OCI-LY7 (cell line): ENCODE results near the gene VTI1A. TPM values are rescaled to one million over a fixed set of nuclear protein-coding genes. Genes with fewer than 3 reads are reported as not detected.

Source experiments
- BruUV-seq: library from RNA; stranded (reverse); fragments of 400-500 nt; replicated peaks from 2 replicates; lab custom pipeline; 2021; lab: Mats Ljungman, UMichigan
- CTCF ChIA-PET: fragments of 300-600 bp; sonication (Branson Sonifier 250); formaldehyde crosslinking; loops from one replicate; lab custom pipeline; 2022; ENCODE audit warnings: antibody characterized with exemption; ENCODE audit not compliant: unreplicated experiment; lab: Charles Lee
- POLR2A ChIA-PET: fragments of 300-600 bp; sonication (Branson Sonifier 250); formaldehyde crosslinking; loops from one replicate; lab custom pipeline; 2022; ENCODE audit warnings: antibody characterized with exemption; lab: Charles Lee
- DNase-seq: peaks from one replicate; pipeline ENCODE4 v3.0.0-alpha.2; 2015; ENCODE audit warnings: low spot score
- H2AFZ ChIP-seq: fragments of 200-600 bp; sonication (generic), shearing (Covaris generic); 2 replicates; pipeline ENCODE4 v1.6.1; 2014; ENCODE audit warnings: mild to moderate bottlenecking, antibody characterized with exemption, low read length, moderate library complexity
- H3K27ac ChIP-seq: fragments of 200-600 bp; sonication (generic); 2 replicates; pipeline ENCODE4 v1.5.1; 2014; ENCODE audit warnings: mixed run types, low read depth, mild to moderate bottlenecking, moderate library complexity, low read length, inconsistent platforms; ENCODE audit not compliant: poor library complexity, severe bottlenecking
- H3K36me3 ChIP-seq: fragments of 200-600 bp; sonication (generic); 2 replicates; pipeline ENCODE4 v1.6.1; 2014; ENCODE audit warnings: mild to moderate bottlenecking, antibody characterized with exemption, low read length, moderate library complexity, mixed read lengths; ENCODE audit not compliant: insufficient read depth
- H3K4me1 ChIP-seq: fragments of 200-600 bp; sonication (generic); 2 replicates; pipeline ENCODE4 v1.5.1; 2014; ENCODE audit warnings: mild to moderate bottlenecking, low read length; ENCODE audit not compliant: insufficient read depth, poor library complexity, severe bottlenecking
- H3K4me2 ChIP-seq: fragments of 200-600 bp; sonication (generic); 2 replicates; pipeline ENCODE4 v1.6.1; 2014; ENCODE audit warnings: mild to moderate bottlenecking, low read length
- H3K4me3 ChIP-seq: fragments of 200-600 bp; sonication (generic); 2 replicates; pipeline ENCODE4 v1.5.1; 2014; ENCODE audit warnings: mild to moderate bottlenecking, low read depth, low read length; ENCODE audit not compliant: poor library complexity, severe bottlenecking
- H3K79me2 ChIP-seq: fragments of 200-600 bp; sonication (generic); 2 replicates; pipeline ENCODE4 v1.6.1; 2016; ENCODE audit warnings: low read depth, mild to moderate bottlenecking, low read length, moderate library complexity, mixed read lengths; ENCODE audit not compliant: insufficient read depth
- H3K9me2 ChIP-seq: fragments of 200-600 bp; sonication (generic); 2 replicates; pipeline ENCODE4 v1.6.1; 2016; ENCODE audit warnings: mild to moderate bottlenecking, low read length, mixed read lengths; ENCODE audit not compliant: insufficient read depth
- H3K9me3 ChIP-seq: fragments of 200-600 bp; sonication (generic); 2 replicates; pipeline ENCODE4 v1.6.1; 2014; ENCODE audit warnings: mild to moderate bottlenecking, mixed run types, low read length, mixed read lengths
- H4K20me1 ChIP-seq: fragments of 200-600 bp; sonication (generic); 2 replicates; pipeline ENCODE4 v1.6.1; 2014; ENCODE audit warnings: mild to moderate bottlenecking, antibody characterized with exemption, low read length, moderate library complexity, mixed read lengths; ENCODE audit not compliant: insufficient read depth
- EZH2phosphoT487 ChIP-seq: fragments of 200-600 bp; sonication (generic); IDR thresholded peaks from 2 replicates; pipeline ENCODE4 v1.6.1; 2018; ENCODE audit warnings: low read depth, borderline replicate concordance, mild to moderate bottlenecking, mixed run types, antibody characterized with exemption, low read length, moderate library complexity, mixed read lengths
- intact Hi-C: fragments of 100-400 bp; cut with micrococcal nuclease; formaldehyde crosslinking; loops from one replicate; pipeline ENCODE4 v1.10.0; 2022; ENCODE audit not compliant: unreplicated experiment
- total RNA-seq, 2 experiments: library from RNA; depleted of rRNA in 1 of 2; stranded (reverse); fragments of >200 nt in 1 of 2; shearing (Covaris generic) in 1 of 2; gene quantifications; 2 replicates each; pipeline ENCODE4 v1.2.3, GENCODE V29; 2014 to 2022
- TF ChIP-seq, protein P1 (sequence below): fragments of 200-600 bp; sonication (generic); conservative IDR thresholded peaks from 2 replicates; pipeline ENCODE4 v1.5.1; 2014; ENCODE audit warnings: mild to moderate bottlenecking, antibody characterized with exemption, low read length, moderate library complexity, mixed read lengths

VTI1A gene
- total RNA-seq, 2 experiments from 2014 or later, result 39.4 to 45.2 TPM

DNA sequence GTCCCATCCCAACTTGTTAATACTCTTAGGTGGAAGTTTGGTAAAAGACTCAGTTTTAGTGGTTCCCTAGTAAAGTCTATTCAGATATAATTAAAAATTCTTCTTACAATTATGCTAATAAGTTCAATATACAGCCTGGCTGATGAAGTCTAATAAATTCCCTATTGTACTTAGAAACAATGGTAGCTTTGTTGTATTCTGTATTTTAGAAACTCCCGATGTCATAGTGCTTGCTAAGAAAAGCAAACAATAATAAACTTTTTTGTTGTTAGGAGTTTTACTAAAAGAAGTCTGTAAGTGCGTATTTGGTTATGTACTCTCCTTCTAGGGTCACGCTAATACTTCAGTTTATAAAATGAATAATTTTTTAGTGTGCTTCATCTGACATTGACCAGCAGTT, 206.8 kb downstream of the VTI1A start:
- H3K9me3 ChIP-seq, result no peaks in the 10 kb centered on the region
- H3K27ac ChIP-seq, result no peak overlapping the region
- no peaks in the 10 kb centered on the region for H3K36me3 ChIP-seq
- no peak for DNase-seq
- TF ChIP-seq EZH2phosphoT487, result no peak
- TF ChIP-seq, protein P1, sequence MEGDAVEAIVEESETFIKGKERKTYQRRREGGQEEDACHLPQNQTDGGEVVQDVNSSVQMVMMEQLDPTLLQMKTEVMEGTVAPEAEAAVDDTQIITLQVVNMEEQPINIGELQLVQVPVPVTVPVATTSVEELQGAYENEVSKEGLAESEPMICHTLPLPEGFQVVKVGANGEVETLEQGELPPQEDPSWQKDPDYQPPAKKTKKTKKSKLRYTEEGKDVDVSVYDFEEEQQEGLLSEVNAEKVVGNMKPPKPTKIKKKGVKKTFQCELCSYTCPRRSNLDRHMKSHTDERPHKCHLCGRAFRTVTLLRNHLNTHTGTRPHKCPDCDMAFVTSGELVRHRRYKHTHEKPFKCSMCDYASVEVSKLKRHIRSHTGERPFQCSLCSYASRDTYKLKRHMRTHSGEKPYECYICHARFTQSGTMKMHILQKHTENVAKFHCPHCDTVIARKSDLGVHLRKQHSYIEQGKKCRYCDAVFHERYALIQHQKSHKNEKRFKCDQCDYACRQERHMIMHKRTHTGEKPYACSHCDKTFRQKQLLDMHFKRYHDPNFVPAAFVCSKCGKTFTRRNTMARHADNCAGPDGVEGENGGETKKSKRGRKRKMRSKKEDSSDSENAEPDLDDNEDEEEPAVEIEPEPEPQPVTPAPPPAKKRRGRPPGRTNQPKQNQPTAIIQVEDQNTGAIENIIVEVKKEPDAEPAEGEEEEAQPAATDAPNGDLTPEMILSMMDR, result no peak
- H3K4me1 ChIP-seq, result no peaks in the 10 kb centered on the region
- no peaks in the 10 kb centered on the region for H3K9me2 ChIP-seq
- CTCF ChIA-PET, result no interaction called here
- H3K79me2 ChIP-seq, result no peaks in the 10 kb centered on the region
- no peak overlapping the region for H3K4me2 ChIP-seq
- H3K4me3 ChIP-seq, result no peak overlapping the region
- BruUV-seq, result no TSS peak
- H2AFZ ChIP-seq, result no peak overlapping the region
- intact Hi-C loops, result no loop called here
- POLR2A ChIA-PET, result no interaction called here
- no peaks in the 10 kb centered on the region for H4K20me1 ChIP-seq

DNA sequence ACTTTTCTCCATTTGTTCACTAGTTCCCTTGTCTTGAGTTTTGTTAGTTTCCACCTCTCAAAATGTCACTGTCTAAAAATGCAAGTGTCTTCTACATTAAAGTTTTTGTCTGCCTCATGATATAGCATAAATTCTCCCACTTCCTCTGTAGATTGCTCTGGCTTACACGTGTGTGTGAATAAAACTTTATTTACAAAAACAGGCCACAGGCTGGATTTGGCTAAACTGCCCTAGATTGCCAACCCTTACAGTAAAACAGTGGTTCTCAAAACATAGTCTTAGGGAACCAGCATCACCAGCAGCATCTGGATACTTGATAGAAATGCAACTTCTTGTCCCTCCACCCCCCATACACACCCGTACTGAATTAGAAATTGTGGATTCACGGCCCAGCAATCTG, 207.8 kb downstream of the VTI1A start:
- H3K27ac ChIP-seq, result no peak overlapping the region
- ChIA-PET CTCF (no interaction called here), POLR2A (no interaction called here)
- BruUV-seq, result no TSS peak
- no peaks in the 10 kb centered on the region for H3K4me1 ChIP-seq
- no peaks in the 10 kb centered on the region for H3K36me3 ChIP-seq
- DNase-seq, result no peak
- no peak overlapping the region for H3K4me2 ChIP-seq
- no peaks in the 10 kb centered on the region for H3K79me2 ChIP-seq
- no peak overlapping the region for H2AFZ ChIP-seq
- no peaks in the 10 kb centered on the region for H3K9me3 ChIP-seq
- intact Hi-C loops, result no loop called here
- no peak overlapping the region for H3K4me3 ChIP-seq
- TF ChIP-seq, protein P1, result no peak
- TF ChIP-seq EZH2phosphoT487, result no peak
- no peaks in the 10 kb centered on the region for H3K9me2 ChIP-seq
- H4K20me1 ChIP-seq, result no peaks in the 10 kb centered on the region

DNA sequence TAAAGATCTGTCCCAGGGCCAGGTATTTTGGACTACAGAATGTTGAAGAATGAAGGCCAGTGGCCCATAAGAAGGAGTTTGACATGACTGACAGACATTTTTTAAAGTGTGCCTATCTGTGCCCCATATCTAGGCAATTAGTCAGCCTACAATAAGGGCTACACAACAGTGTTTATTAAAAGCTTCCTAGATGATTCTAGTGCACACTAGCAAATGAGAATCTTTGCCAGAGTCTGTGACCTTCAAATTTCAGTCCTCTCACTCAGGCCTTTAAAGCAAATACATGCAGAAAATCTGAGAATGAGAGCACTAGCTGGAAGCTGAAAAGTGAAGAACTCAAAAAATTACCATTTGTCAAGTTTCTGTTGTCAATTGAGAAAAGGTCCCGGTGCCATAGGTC, 208.7 kb downstream of the VTI1A start:
- TF ChIP-seq EZH2phosphoT487, result no peak
- TF ChIP-seq, protein P1, result no peak
- Histone ChIP-seq H3K4me1 (no peaks in the 10 kb centered on the region), H3K36me3 (no peaks in the 10 kb centered on the region), H3K27ac (no peak overlapping the region), H3K79me2 (no peaks in the 10 kb centered on the region), H2AFZ (no peak overlapping the region), H4K20me1 (no peaks in the 10 kb centered on the region), H3K4me2 (no peak overlapping the region), H3K4me3 (no peak overlapping the region), H3K9me3 (no peaks in the 10 kb centered on the region), H3K9me2 (no peaks in the 10 kb centered on the region)
- DNase-seq, result no peak
- ChIA-PET CTCF (no interaction called here), POLR2A (no interaction called here)
- intact Hi-C loops, result no loop called here
- no TSS peak for BruUV-seq
